GM18951 (cell line): ENCODE measurements around the gene VWA3B.
"Not testable (repeated sequence)": the region's sequence is repeated elsewhere in the genome, so short reads cannot be mapped to it uniquely, and the experiment has no call there.

ENCODE experiments used
- POLR2A ChIP-seq: IDR thresholded peaks from 4 replicates; pipeline ENCODE4 v1.6.1; 2011; ENCODE audit warnings: mild to moderate bottlenecking; ENCODE audit not compliant: insufficient read length, insufficient read depth; ENCODE audit errors: extremely low read depth
- in situ Hi-C: fragments of 300-500 bp; cut with MboI; formaldehyde crosslinking; loops from one replicate; pipeline ENCODE4 v1.12.0; 2022; ENCODE audit warnings: low sequenced_read_pairs, mixed read lengths, inconsistent platforms; ENCODE audit not compliant: unreplicated experiment

The VWA3B gene

DNA sequence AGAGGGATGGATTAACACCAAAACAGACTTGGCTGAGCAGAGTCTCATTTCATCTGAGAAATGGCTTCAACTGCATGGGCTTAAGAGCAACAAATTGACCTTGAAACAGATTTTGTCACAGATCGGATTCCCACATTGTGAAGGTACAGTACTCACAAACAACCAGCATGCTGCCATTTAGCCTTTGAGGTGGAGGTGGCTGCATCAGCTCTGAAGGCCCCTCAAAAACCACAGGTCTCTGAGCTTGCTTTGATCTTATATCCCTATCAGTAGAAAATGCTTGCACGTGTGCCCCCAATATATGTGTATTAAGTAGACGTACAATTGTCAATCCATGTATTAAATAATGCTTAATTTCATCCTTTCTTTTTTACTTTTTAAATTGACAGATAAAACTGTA is 6.2 kb downstream of the VWA3B start:
- TF ChIP-seq POLR2A, result no peak
- in situ Hi-C loops, result no loop called here

GRCh38 chr2:98093611-98094010 is 6.6 kb downstream of the VWA3B start:
- in situ Hi-C loops, result no loop called here
- no peak for TF ChIP-seq POLR2A

DNA sequence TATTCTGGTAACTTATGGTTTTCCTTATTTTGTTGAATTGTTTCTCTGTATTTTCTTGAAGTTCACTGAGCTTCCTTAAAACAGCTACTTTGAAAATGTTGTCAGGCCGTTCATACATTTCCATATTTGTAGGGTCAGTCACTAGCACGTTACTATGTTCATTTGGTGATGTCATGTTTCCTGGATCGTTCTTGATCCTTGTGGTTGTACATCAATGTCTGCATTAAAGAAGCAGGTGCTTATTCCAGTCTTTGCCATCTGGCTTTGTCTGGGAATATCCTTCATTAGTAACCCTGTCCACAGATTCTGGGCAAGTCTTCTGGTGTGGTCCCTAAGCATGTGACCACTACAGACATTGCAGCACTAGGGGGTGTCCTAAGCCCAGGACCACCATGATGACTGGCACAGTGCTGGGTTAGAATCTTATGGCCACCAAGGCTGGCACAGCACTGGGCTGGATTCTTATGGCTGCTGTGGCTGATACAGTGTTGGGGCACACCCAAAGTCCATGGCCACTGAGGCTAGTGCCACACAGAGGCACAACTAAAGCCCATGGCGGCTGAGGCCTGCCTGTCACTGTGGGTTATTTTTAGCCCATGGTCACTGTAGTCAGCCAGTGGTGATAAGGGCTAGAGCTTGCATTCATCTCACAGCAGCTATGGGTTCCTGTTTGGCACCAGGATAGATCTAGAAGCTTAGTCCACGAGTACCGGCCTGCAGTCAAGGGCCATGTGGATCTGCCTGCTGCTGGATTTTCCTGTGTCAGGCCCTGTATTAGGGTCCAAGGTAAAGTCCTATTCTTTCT is 13.2 kb downstream of the VWA3B start:
- in situ Hi-C loops, result no loop called here
- no peak for TF ChIP-seq POLR2A

DNA sequence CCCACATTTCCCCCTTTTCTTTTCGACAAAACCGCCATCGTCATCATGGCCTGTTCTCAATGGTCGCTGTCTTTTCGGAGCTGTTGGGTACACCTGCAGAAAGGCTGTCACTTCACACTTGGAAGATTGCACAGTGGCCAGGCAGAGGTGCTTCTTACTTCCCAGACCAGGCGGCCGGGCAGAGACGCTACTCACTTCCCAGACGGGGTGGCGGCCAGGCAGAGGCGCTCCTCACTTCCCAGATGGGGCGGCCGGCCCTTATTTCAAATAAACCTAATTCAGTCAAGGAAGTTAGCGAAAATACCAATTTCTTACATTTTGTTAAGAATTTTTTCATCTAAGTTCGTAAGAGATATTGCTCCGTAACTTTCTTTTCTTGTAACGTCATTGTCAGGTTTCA is 15.3 kb downstream of the VWA3B start:
- in situ Hi-C loops, result not testable (repeated sequence)

- in situ Hi-C loops, result no loop called here
- no peak for TF ChIP-seq POLR2A
Measured at GRCh38 chr2:98102878-98103277, 15.9 kb downstream of the VWA3B start.

DNA sequence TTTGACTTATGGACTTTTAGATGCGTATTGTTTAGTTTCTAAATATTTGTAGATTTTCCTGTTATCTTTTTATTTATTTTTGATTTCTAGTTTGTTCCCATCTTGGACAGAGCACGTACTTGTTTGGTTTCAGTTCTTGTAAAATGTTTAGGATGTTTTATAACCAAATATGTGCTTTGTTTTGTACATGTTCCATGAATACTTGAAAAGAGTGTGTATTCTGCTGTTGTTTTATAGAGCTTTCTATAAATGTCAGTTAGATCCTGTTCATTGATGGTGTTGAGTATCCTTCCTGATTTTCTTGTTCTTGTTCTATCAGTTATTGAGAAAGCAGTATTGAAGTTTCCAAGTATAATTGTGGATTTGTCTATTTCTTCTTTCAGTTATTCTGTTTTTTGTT is 21.1 kb downstream of the VWA3B start:
- in situ Hi-C loops, result no loop called here

GRCh38 chr2:98110741-98111140 is 23.8 kb downstream of the VWA3B start:
- TF ChIP-seq POLR2A, result no peak
- in situ Hi-C loops, result no loop called here

More for the DNA sequence above, 21.1 kb downstream of the VWA3B start:
- TF ChIP-seq POLR2A, result no peak

DNA sequence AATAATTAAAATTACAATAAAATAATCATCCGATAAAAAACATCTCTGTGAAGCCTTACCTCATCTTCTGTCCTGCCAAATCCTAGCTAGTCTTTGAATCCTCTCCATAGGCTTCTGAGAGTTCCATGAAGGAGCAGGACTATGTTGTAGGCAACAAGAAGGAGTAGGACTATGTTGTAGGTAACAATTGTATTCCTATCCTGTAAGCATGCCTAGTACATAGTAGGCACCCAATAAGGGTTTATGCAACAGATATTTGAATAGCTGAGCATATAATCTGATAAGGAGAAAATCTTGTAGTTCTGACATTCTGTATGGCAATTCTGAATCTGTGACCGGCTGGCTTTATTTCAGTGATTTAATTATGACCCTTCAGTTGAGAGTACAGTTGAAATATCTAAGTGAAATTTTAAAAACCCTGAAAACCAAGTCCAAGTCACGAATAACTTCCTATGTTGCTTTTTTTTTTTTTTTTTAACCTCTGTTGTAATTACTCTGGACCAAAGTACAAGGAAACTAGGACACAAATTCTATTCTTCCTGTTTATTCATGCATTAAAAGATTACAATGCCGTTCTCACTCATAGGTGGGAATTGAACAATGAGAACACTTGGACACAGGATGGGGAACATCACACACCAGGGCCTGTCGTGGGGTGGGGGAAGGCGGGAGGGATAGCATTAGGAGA is 27.8 kb downstream of the VWA3B start:
- in situ Hi-C loops, result no loop called here
- no peak for TF ChIP-seq POLR2A

GRCh38 chr2:98118161-98118560 is 31.2 kb downstream of the VWA3B start:
- in situ Hi-C loops, result no loop called here
- no peak for TF ChIP-seq POLR2A

DNA sequence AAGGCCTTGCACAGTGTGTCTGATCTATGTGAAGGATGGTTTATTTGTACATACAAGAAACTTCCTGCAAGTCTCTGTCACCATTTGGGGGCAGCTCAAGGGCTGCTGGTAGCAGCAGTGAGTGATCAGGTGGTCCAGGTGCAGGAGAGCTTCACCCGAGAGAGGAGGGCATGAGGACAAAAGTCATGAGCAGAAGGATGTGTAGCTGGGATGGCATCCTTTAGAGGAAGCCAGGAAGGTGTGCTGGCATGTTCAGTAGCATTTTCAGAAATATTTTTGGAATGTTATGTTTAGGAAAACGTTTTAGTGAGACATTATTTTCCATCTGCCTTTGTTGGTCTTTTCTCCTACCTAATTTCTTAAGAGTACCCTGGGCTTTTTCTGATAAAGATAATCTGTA is 31.9 kb downstream of the VWA3B start:
- in situ Hi-C loops, result no loop called here
- no peak for TF ChIP-seq POLR2A

GRCh38 chr2:98121149-98121548 is 34.2 kb downstream of the VWA3B start:
- in situ Hi-C loops, result no loop called here
- no peak for TF ChIP-seq POLR2A

GRCh38 chr2:98122524-98122923 is 35.6 kb downstream of the VWA3B start:
- in situ Hi-C loops, result no loop called here
- no peak for TF ChIP-seq POLR2A

- in situ Hi-C loops, result no loop called here
- no peak for TF ChIP-seq POLR2A
Measured at GRCh38 chr2:98123286-98123685, 36.3 kb downstream of the VWA3B start.

DNA sequence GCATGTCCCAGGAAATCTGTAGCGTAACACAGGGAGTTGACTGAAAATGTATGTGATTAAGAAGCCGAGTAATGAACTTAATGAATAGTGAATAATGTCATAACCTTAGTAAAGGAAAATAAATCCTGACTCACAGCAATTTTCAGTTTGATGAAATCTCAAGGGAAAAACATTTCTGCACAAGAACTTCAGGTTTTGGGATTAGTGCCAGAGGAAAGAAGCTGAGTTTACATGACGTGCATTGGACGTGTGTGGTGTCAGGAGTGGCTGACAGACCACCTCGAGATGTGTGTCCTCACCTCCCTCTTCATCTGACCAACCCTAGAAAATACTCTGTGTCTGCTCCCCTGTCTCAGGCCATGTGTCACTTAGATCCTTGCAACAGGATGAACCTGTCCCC is 39.1 kb downstream of the VWA3B start:
- in situ Hi-C loops, result no loop called here
- TF ChIP-seq POLR2A, result no peak
